ENCODE data around the gene C11orf71.

C11orf71 gene

GRCh38 chr11:114359342-114359741, 41.0 kb downstream of the C11orf71 start:
- no peak for TF ChIP-seq CTCF (IDR thresholded peaks at IDR 0.05)
- no peaks in the 10 kb centered on the region for H3K36me3 Mint-ChIP-seq (ENCODE audit: low read depth)

GRCh38 chr11:114358716-114359115, 41.6 kb downstream of the C11orf71 start:
- Mint-ChIP-seq H3K36me3 (ENCODE audit: low read depth) (no peaks in the 10 kb centered on the region), H3K27me3 (ENCODE audit: low read depth, poor library complexity) (peaks cover 3% of the 10 kb centered on the region), H3K9me3 (peaks cover 9% of the 10 kb centered on the region), H3K4me1 (no peaks in the 10 kb centered on the region), H3K4me3 (no peak overlapping the region), H3K27ac (no peak overlapping the region)
- DNase-seq, result no peak
- no peak for TF ChIP-seq CTCF (IDR thresholded peaks at IDR 0.05)

More at GRCh38 chr11:114359342-114359741, 41.0 kb downstream of the C11orf71 start:
- Mint-ChIP-seq H3K4me1 (no peaks in the 10 kb centered on the region), H3K27me3 (ENCODE audit: low read depth, poor library complexity) (peaks cover 3% of the 10 kb centered on the region), H3K27ac (no peak overlapping the region), H3K4me3 (no peak overlapping the region), H3K9me3 (peaks cover 9% of the 10 kb centered on the region)
- DNase-seq, result no peak

- Mint-ChIP-seq H3K4me1 (no peaks in the 10 kb centered on the region), H3K4me3 (no peak overlapping the region), H3K9me3 (peaks cover 3% of the 10 kb centered on the region), H3K27me3 (ENCODE audit: low read depth, poor library complexity) (peaks cover 3% of the 10 kb centered on the region), H3K27ac (no peak overlapping the region), H3K36me3 (ENCODE audit: low read depth) (no peaks in the 10 kb centered on the region)
- no peak for TF ChIP-seq CTCF (IDR thresholded peaks at IDR 0.05)
- DNase-seq, result no peak
These were observed 46.2 kb downstream of the C11orf71 start for GRCh38 chr11:114354076-114354475.

- Mint-ChIP-seq H3K36me3 (ENCODE audit: low read depth) (no peaks in the 10 kb centered on the region), H3K27me3 (ENCODE audit: low read depth, poor library complexity) (peaks cover 3% of the 10 kb centered on the region), H3K4me1 (no peaks in the 10 kb centered on the region), H3K27ac (no peak overlapping the region), H3K9me3 (peaks cover 3% of the 10 kb centered on the region), H3K4me3 (no peak overlapping the region)
- no peak for DNase-seq
- no peak for TF ChIP-seq CTCF (IDR thresholded peaks at IDR 0.05)
These were observed 46.9 kb downstream of the C11orf71 start for GRCh38 chr11:114353443-114353842.

GRCh38 chr11:114350022-114350421, 50.3 kb downstream of the C11orf71 start:
- no peaks in the 10 kb centered on the region for H3K36me3 Mint-ChIP-seq (ENCODE audit: low read depth)
- no peak for DNase-seq
- no peaks in the 10 kb centered on the region for H3K27me3 Mint-ChIP-seq (ENCODE audit: low read depth, poor library complexity)
- no peak for TF ChIP-seq CTCF (IDR thresholded peaks at IDR 0.05)
- H3K4me3 Mint-ChIP-seq, result no peak overlapping the region
- H3K27ac Mint-ChIP-seq, result no peak overlapping the region
- H3K4me1 Mint-ChIP-seq, result no peaks in the 10 kb centered on the region
- H3K9me3 Mint-ChIP-seq, result peaks cover 16% of the 10 kb centered on the region
